Measurements from ENCODE around the gene CHRM2. TPM values are rescaled to one million over a fixed set of nuclear protein-coding genes. Genes with fewer than 3 reads are reported as not detected.

The CHRM2 gene
- total and polyA plus RNA-seq, 10 donors, result 0.13 TPM; not detected in 9

DNA sequence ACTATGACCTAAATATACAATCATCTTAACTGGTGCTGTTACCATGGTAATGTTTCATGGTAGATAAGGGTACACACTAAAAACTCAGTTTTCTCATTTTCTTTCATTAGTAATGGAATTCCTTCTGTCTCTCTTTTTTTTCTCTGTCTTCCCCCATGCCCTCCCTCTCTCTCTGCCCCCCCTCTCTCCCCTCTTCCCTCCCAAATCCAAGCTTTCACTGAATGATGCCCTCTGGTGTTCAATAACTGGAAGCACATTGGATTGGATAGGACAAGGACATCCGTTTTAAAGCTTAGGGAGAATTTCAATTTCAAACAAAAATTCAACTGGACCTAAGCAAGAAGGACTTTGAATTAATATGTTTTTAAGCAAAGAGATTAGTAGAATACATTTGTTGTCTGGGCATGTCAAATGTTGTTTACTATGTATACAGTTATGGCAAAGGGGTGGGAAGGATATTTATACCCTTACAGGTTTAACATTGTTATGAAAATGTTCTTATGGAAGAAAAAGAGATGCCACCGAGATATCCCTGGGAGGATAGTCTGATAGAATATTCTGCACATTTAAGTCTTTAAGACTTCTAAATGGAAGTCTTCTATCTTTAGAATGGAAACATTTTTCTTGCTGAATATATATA is 6.1 kb downstream of the CHRM2 start:
- no peak for DNase-seq
- Histone ChIP-seq H3K27ac (no peak overlapping the region), H3K36me3 (no peaks in the 10 kb centered on the region), H3K4me1 (peaks cover 0 to 19% (median 10%) of the 10 kb centered on the region in 6 donors), H3K4me3 (no peak overlapping the region), H3K9me3 (no peaks in the 10 kb centered on the region), H3K27me3 (replicated peaks in 1 of 7) (peaks cover 0 to 31% (median 22%) of the 10 kb centered on the region in 7 donors)
- TF ChIP-seq, protein P1, sequence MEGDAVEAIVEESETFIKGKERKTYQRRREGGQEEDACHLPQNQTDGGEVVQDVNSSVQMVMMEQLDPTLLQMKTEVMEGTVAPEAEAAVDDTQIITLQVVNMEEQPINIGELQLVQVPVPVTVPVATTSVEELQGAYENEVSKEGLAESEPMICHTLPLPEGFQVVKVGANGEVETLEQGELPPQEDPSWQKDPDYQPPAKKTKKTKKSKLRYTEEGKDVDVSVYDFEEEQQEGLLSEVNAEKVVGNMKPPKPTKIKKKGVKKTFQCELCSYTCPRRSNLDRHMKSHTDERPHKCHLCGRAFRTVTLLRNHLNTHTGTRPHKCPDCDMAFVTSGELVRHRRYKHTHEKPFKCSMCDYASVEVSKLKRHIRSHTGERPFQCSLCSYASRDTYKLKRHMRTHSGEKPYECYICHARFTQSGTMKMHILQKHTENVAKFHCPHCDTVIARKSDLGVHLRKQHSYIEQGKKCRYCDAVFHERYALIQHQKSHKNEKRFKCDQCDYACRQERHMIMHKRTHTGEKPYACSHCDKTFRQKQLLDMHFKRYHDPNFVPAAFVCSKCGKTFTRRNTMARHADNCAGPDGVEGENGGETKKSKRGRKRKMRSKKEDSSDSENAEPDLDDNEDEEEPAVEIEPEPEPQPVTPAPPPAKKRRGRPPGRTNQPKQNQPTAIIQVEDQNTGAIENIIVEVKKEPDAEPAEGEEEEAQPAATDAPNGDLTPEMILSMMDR (IDR thresholded peaks at IDR 0.05 in 8 of 11, conservative IDR thresholded peaks at IDR 0.05 in 3 of 11), result peak in 3 of 11 experiments; percentile 16 to 17 (median 16)
- TF ChIP-seq POLR2AphosphoS5 (IDR thresholded peaks at IDR 0.05) (no peak), POLR2A (IDR thresholded peaks at IDR 0.05) (no peak)
- intact Hi-C loops (cut with DNase I; ENCODE audit: low total_unique reads), result no loop called here
- 37 to 52% (median 43%) methylated on average over 2 of the region's 2 CpGs for WGBS, 5 donors

GRCh38 chr7:136877509-136877908 is 9.1 kb downstream of the CHRM2 start:
- H3K27me3 ChIP-seq (replicated peaks in 1 of 7), result peaks cover 0 to 2% (median 0%) of the 10 kb centered on the region in 7 donors
- H3K9me3 ChIP-seq, result no peaks in the 10 kb centered on the region
- no peaks in the 10 kb centered on the region for H3K4me1 ChIP-seq
- intact Hi-C loops (cut with DNase I; ENCODE audit: low total_unique reads), result no loop called here
- no peak overlapping the region for H3K27ac ChIP-seq
- H3K36me3 ChIP-seq, result no peaks in the 10 kb centered on the region
- WGBS, 5 donors, result 82 to 93% (median 86%) methylated on average over 1 of the region's 1 CpG
- no peak overlapping the region for H3K4me3 ChIP-seq
- DNase-seq, result no peak
- TF ChIP-seq, protein P1 (IDR thresholded peaks at IDR 0.05 in 8 of 11, conservative IDR thresholded peaks at IDR 0.05 in 3 of 11), result no peak
- TF ChIP-seq POLR2A (IDR thresholded peaks at IDR 0.05) (no peak), POLR2AphosphoS5 (IDR thresholded peaks at IDR 0.05) (no peak)

DNA sequence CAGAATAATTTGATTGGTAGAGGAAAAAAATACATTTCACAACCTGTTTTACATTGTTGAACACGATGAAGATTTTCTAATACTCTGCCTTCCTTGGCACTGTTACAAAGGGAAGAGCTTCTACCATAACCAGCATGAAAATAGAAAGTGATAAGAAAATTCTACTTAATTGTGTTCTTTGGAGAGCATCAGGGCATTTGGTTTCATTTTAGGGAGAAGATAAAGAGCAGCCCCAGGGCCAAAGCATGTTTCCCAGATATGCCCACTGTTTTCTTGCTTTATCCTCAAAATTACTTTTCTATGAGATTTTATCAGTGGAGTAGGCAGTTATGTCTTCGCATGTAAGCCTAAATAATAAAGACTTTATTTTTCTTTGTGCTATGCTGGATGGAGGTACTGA is 9.5 kb downstream of the CHRM2 start:
- TF ChIP-seq POLR2A (IDR thresholded peaks at IDR 0.05) (no peak), POLR2AphosphoS5 (IDR thresholded peaks at IDR 0.05) (no peak)
- TF ChIP-seq, protein P1 (IDR thresholded peaks at IDR 0.05 in 8 of 11, conservative IDR thresholded peaks at IDR 0.05 in 3 of 11), result no peak
- Histone ChIP-seq H3K27me3 (replicated peaks in 1 of 7) (no peaks in the 10 kb centered on the region), H3K4me1 (no peaks in the 10 kb centered on the region), H3K27ac (no peak overlapping the region), H3K4me3 (no peak overlapping the region), H3K36me3 (no peaks in the 10 kb centered on the region), H3K9me3 (no peaks in the 10 kb centered on the region)
- DNase-seq, result no peak
- 64 to 82% (median 66%) methylated on average over 2 of the region's 2 CpGs for WGBS, 5 donors
- intact Hi-C loops (cut with DNase I; ENCODE audit: low total_unique reads), result no loop called here

DNA sequence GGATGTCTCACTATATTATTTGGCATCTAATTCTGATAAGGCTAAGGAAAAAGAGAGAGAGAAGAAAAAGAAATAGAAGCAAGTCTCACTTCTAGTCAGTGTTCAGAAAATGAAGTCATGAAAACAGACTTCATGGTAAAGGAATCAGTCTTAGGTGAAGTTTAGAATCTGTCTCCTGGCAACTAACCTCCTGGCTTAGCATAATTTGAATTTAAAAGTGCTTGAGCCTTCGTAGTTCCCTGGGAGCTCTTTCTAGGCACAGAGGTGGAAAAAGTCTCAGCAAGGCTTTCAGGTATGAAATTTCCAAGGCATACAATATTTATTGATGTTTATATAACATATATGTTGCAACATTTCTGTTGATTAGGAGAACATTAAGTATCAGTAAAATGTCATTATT is 10.4 kb downstream of the CHRM2 start:
- no peak overlapping the region for H3K27ac ChIP-seq
- no peaks in the 10 kb centered on the region for H3K9me3 ChIP-seq
- no peaks in the 10 kb centered on the region for H3K36me3 ChIP-seq
- H3K27me3 ChIP-seq (replicated peaks in 1 of 7), result no peaks in the 10 kb centered on the region
- no peak for DNase-seq
- 57 to 85% (median 63%) methylated on average over 1 of the region's 1 CpG for WGBS, 5 donors
- H3K4me1 ChIP-seq, result no peaks in the 10 kb centered on the region
- intact Hi-C loops (cut with DNase I; ENCODE audit: low total_unique reads), result no loop called here
- TF ChIP-seq POLR2AphosphoS5 (IDR thresholded peaks at IDR 0.05) (no peak), POLR2A (IDR thresholded peaks at IDR 0.05) (no peak)
- TF ChIP-seq, protein P1 (IDR thresholded peaks at IDR 0.05 in 8 of 11, conservative IDR thresholded peaks at IDR 0.05 in 3 of 11), result no peak
- H3K4me3 ChIP-seq, result no peak overlapping the region

Data from spleen (tissue), 11 donors.